ENCODE data around the gene CD79A. TPM values are rescaled to one million over a fixed set of nuclear protein-coding genes. Genes with fewer than 3 reads are reported as not detected.
A peak's percentile ranks its signal among the peaks of the same experiment; 100 is the strongest.

Gene CD79A
- total RNA-seq, 2 experiments from 2014 or later, result 2.5 to 2.7 TPM

DNA sequence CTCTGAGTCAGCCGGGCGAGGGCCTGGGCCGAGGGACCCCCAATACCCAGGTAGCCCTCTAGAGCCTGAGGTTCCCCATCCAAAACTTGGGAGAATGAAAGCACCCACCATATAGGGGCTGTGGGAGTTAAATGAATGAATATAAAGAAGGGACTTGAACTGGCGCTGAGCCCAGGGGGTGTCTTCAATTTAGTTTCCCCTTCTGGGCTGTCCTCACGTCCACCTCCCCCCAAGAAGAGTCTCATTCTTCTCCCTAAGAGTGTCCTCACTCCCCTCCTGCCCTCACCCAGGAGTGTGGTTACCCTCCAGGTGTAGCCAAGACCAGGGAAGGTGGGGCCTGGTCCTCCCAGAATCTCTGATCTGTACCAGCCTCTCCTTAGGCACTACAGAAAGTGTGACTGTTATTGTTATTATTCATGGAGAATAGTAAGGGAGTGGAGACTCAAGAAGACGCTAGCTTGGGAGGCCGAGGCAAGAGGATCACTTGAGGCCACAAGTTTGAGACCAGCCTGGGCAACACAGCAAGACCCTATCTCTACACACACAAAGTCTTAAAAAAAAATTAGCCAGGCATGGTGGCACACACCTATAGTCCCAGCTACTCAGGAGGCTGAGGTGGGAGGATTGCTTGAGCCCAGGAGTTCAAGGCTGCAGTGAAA lies 2.7 kb downstream of the CD79A start:
- H3K4me1 Mint-ChIP-seq (ENCODE audit: low read depth), result peaks cover 54% of the 10 kb centered on the region
- peak overlapping the region; percentile 48 for H3K27ac Mint-ChIP-seq
- peaks cover 4% of the 10 kb centered on the region for H3K36me3 Mint-ChIP-seq (ENCODE audit: low read depth)
- DNase-seq, result no peak
- H3K4me3 Mint-ChIP-seq, result no peak overlapping the region
- intact Hi-C loops (cut with micrococcal nuclease), result loop anchor here (10.0 kb wide), 4 partner anchors 325 to 525 kb away; partner anchors contain the start of genes DEDD2, GSK3A and TGFB1
- CTCF ChIA-PET, result no interaction called here
- H3K9me3 Mint-ChIP-seq, result no peaks in the 10 kb centered on the region
- no peaks in the 10 kb centered on the region for H3K27me3 Mint-ChIP-seq (ENCODE audit: low read depth)

DNA sequence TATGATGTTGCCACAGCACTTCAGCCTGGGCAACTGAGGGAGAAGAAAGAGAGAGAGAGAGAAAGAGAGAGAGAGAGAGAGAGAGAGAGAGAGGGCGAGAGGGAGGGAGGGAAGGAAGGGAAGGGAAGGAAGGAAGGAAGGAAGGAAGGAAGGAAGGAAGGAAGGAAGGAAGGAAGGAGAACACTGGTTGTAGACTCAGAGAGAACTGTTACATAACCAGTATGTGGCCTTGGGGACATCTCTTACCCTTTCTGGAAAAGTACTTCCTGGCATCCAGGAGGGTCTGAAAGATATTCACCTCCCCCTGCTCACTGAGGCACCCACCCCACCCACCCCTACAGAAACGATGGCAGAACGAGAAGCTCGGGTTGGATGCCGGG lies 3.2 kb downstream of the CD79A start:
- no peak for DNase-seq
- CTCF ChIA-PET, result interaction anchor here (0.5 kb wide), 1 partner anchor 21 kb away, joined by 4 read pairs; no protein-coding TSS in a partner anchor
- H3K4me1 Mint-ChIP-seq (ENCODE audit: low read depth), result peaks cover 56% of the 10 kb centered on the region
- peaks cover 6% of the 10 kb centered on the region for H3K36me3 Mint-ChIP-seq (ENCODE audit: low read depth)
- no peak overlapping the region for H3K4me3 Mint-ChIP-seq
- peak overlapping the region; percentile 48 for H3K27ac Mint-ChIP-seq
- intact Hi-C loops (cut with micrococcal nuclease), result loop anchor here (10.0 kb wide), 4 partner anchors 326 to 526 kb away; partner anchors contain the start of genes DEDD2, GSK3A and TGFB1
- H3K27me3 Mint-ChIP-seq (ENCODE audit: low read depth), result no peaks in the 10 kb centered on the region
- no peaks in the 10 kb centered on the region for H3K9me3 Mint-ChIP-seq

DNA sequence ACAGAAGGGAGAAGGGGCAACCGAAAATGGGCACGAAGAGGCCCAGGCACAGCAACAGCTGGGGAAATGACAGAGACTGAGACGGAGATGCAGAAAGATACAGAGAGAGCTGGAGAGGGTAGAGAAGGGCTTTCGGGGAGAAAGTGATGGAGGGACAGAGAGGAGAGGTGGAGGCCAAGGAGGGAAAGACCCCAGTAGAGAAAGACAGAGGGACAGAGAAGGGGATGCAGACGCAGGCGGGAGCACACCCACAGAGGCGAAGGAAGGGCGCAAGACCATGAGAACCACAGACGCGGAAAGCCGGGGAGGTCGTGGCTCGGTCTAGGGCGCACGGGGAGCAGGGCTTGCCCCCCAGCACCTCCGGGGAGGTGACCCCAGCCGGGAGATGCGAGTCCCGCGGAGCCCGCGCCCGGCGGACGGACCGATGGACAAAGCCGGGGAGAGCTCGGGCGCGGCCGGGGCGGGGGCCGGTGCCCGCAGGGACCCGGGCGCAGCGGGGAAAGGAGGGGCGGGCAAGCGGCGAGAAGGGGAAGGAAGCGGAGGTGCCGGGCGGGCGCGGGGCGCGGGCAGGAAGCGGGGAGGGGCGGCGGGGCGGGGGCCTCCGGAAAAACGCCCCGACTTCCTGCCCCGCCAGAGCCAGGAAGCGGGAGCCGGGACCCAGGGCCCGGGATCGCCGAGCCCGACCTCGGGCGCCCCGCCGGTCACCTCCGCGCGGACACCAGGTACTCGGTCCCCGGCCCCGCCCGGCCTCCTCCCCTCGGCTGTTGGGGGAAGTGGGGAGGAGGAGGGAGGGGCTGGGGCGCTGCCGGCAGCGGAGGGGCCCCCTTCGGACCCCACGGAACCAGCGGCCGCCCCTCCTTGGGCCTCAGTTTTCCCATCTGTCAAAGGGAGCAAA lies 5.7 kb downstream of the CD79A start, which contains the start of gene ARHGEF1:
Gene ARHGEF1 (plus strand): TSS at position 617 of the 895 bp plus-strand sequence. CDS start 4,899 bp downstream, outside the sequence.
- H3K27me3 Mint-ChIP-seq (ENCODE audit: low read depth), result no peaks in the 10 kb centered on the region
- H3K27ac Mint-ChIP-seq, result peak within 1 kb of the TSS; percentile 92
- peak within 1 kb of the TSS; percentile 93 for H3K4me3 Mint-ChIP-seq
- no peaks in the 10 kb centered on the region for H3K9me3 Mint-ChIP-seq
- H3K36me3 Mint-ChIP-seq (ENCODE audit: low read depth), result peaks cover 8% of the 10 kb centered on the region
- CTCF ChIA-PET, result interaction anchor here (0.6 to 6.0 kb wide), 3 partner anchors 9 to 550 kb away, joined by 4 to 68 read pairs (median 4); partner anchors contain the start of gene CD79A
- H3K4me1 Mint-ChIP-seq (ENCODE audit: low read depth), result peaks cover 56% of the 10 kb centered on the region
- DNase-seq, result peak; percentile 70
- intact Hi-C loops (cut with micrococcal nuclease), result loop anchor here (10.0 kb wide), 4 partner anchors 328 to 528 kb away; partner anchors contain the start of genes DEDD2, GSK3A and TGFB1

DNA sequence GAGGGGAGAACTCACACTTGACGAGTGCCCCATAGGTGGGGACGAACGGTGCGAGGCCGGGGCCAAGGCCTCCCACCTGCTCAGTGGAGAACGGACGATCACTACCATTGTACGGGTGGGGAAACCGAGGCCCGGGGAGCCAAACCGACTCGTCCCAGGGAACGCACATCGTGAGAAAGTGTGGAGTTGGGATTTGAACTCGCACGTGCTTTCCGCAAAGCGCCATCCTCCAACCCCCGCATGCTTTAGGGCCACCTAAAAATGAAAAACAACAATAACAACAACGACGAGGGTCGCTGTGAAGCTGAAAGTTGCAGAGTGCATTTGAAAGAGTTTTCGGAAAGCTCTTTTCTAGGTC lies 6.4 kb downstream of the CD79A start:
- peaks cover 56% of the 10 kb centered on the region for H3K4me1 Mint-ChIP-seq (ENCODE audit: low read depth)
- H3K4me3 Mint-ChIP-seq, result peak overlapping the region; percentile 90
- H3K27me3 Mint-ChIP-seq (ENCODE audit: low read depth), result no peaks in the 10 kb centered on the region
- no peak for DNase-seq
- H3K9me3 Mint-ChIP-seq, result no peaks in the 10 kb centered on the region
- CTCF ChIA-PET, result interaction anchor here (6.0 kb wide), 1 partner anchor 9 kb away, joined by 68 read pairs; the partner anchor contains the start of gene CD79A
- intact Hi-C loops (cut with micrococcal nuclease), result loop anchor here (10.0 kb wide), 4 partner anchors 329 to 529 kb away; partner anchors contain the start of genes DEDD2, GSK3A and TGFB1
- H3K27ac Mint-ChIP-seq, result peak overlapping the region; percentile 92
- peaks cover 14% of the 10 kb centered on the region for H3K36me3 Mint-ChIP-seq (ENCODE audit: low read depth)

DNA sequence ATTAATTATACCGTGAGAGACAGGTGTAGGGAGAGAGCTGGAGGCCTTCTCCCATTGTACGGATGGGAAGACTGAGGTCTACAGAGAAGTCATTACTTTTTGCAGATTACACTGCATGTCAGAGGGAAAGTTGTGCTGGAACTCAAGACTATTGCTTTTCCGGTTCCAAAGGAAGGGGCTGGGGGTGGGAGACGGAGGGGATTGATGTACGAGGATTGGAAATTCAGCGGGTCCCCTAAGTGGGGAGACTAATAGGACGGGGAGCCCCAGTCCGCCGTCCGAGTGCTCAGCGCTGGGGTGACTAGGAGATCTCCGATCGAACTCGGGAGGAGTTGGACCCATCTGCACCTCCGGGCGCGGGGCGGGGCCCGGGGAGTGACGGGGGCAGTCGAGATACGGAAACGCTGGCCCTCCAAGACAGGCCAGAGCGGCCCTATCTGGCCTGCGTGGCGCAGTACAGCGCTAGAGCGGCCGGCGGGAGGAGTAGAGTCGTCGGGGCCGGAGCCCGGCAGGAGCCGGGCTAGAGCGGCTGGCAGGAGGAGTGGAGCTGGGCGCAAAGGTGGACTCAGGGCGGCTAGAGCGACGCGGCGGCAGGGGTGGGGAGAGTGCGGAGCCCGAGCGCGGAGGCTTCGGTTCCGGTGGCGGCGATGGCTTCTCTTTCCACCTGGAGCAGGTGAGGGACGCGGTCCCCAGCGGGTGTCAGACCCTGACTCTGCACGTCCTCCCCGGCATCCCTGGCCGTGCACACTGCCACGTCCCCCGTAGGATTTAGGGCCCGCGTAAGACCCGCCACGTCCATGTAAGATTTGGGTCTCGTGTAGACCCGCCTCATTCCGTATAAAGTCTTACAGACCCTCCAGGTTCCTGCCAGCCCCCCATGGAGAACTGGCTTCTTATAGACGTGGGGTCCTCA lies 7.0 kb downstream of the CD79A start:
- Mint-ChIP-seq H3K27me3 (ENCODE audit: low read depth) (no peaks in the 10 kb centered on the region), H3K27ac (peak overlapping the region; percentile 92), H3K36me3 (ENCODE audit: low read depth) (peaks cover 19% of the 10 kb centered on the region), H3K9me3 (no peaks in the 10 kb centered on the region), H3K4me3 (peak overlapping the region; percentile 90), H3K4me1 (ENCODE audit: low read depth) (peaks cover 54% of the 10 kb centered on the region)
- CTCF ChIA-PET, result interaction anchor here (6.0 kb wide), 1 partner anchor 10 kb away, joined by 68 read pairs; the partner anchor contains the start of gene CD79A
- DNase-seq, result peak; percentile 91
- intact Hi-C loops (cut with micrococcal nuclease), result loop anchor here (10.0 kb wide), 4 partner anchors 329 to 529 kb away; partner anchors contain the start of genes DEDD2, GSK3A and TGFB1

DNA sequence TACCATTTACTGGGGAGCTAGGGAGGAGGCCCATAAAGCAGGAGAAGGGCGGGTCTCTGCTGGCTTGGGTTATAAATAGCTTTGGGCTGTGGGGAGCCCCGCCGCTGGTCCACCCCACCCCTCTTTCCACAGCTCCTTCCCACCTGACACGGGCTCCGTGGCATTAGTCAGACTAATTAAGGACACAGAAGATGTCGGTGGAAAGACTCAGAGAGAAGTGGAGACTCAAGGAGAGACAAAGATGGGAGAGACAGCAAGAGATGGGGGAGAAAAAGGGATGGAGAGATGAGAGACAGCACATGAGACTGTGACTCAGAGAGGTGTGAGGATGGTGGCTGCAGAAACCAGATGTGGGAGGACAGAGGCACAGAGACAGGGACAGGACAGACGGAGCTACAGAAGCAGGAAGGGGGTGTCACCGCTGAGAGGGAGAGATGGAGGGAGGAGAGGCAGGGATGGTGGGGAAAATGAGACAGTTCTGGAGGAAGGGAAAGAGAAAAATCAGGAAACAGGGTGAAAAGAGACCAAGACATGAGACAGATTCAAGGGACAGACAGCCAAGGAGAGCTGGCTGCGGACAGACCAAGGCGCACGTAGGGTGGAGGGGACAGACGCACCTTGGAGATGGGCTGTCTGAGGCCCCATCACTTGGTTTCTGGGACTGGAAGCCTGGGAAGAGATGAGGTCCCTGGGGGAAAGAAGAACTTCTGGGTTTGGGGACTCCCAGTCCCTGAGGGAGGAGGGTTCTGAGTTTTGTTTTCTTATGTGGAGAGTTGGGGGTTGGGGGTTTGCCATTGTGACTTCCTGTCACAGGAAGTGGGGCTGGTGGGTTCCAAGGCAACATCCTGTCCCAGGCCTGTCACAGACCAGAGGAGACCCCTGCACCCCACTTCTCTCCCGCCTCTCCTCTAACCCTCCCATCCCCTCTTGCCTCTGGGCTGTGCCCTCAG lies 10.0 kb downstream of the CD79A start:
- Mint-ChIP-seq H3K27me3 (ENCODE audit: low read depth) (no peaks in the 10 kb centered on the region), H3K4me1 (ENCODE audit: low read depth) (peaks cover 73% of the 10 kb centered on the region), H3K27ac (peak overlapping the region; percentile 91), H3K9me3 (no peaks in the 10 kb centered on the region), H3K4me3 (peak overlapping the region; percentile 90), H3K36me3 (ENCODE audit: low read depth) (peaks cover 29% of the 10 kb centered on the region)
- intact Hi-C loops (cut with micrococcal nuclease), result loop anchor here (1.0 to 10.0 kb wide), 10 partner anchors 12 to 532 kb away; partner anchors contain the start of genes DEDD2, GSK3A and TGFB1
- CTCF ChIA-PET, result interaction anchor here (0.5 to 6.0 kb wide), 14 partner anchors 12 to 96 kb away, joined by 3 to 68 read pairs (median 6); partner anchors contain the start of genes CD79A and ERFL
- peak; percentile 79 for DNase-seq

DNA sequence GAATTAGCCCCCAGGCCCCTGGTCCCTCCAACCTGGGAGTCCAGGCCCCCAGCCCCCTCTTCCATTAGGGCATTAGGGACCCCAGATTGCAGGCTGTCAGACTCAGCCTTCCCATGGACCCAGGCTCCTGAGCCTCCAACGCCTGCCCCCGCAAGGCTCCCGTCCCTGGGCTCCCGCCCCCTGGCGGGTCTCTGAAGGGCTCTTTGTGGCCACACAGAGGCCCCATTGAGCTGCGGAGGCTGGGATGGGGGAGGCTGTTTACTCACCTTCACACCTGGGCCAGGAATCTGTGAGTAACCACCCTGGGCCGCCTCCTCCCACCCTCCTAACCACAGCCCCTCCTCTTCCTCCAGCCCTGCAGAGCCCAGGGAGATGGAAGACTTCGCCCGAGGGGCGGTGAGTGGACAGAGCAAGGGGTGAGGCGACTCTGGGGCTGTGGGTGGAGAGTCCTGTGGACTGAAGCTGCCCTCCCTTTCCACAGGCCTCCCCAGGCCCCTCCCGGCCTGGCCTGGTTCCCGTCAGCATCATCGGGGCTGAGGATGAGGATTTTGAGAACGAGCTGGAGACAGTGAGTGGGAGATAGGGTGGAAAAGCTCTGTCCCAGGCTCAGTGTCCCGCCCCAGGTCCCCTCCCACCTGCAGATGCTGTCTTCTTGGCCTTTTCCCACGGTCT lies 10.8 kb downstream of the CD79A start:
- Mint-ChIP-seq H3K36me3 (ENCODE audit: low read depth) (peaks cover 30% of the 10 kb centered on the region), H3K27me3 (ENCODE audit: low read depth) (no peaks in the 10 kb centered on the region), H3K9me3 (no peaks in the 10 kb centered on the region), H3K27ac (peak overlapping the region; percentile 91), H3K4me3 (peak overlapping the region; percentile 90), H3K4me1 (ENCODE audit: low read depth) (peaks cover 70% of the 10 kb centered on the region)
- CTCF ChIA-PET, result interaction anchor here (1.0 to 4.0 kb wide), 8 partner anchors 12 to 69 kb away, joined by 3 to 19 read pairs (median 7); partner anchors contain the start of genes ERFL and RPS19
- DNase-seq, result peak; percentile 96
- intact Hi-C loops (cut with micrococcal nuclease), result loop anchor here (1.0 to 10.0 kb wide), 10 partner anchors 13 to 533 kb away; partner anchors contain the start of genes DEDD2, GSK3A and TGFB1

DNA sequence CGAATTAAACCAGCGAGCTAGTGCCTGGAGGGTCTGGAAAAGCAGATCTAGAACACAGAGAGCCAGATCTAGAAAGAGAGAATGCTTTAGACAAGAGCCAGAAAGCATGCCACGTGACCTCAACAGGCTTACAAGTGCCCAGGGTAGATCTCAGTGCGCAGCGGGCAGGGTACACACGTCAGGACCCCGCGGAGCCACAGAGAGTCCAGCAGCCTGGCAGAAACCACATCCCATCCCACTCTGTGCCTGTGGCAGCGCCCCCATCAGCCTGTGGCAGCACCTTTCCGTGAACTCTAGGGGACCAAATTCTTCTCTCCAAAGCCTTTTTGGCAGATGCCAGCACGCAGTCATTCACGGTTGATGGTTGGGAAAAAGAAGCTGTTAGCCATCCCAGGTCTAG lies 11.8 kb downstream of the CD79A start:
- Mint-ChIP-seq H3K4me1 (ENCODE audit: low read depth) (peaks cover 74% of the 10 kb centered on the region), H3K4me3 (peak overlapping the region; percentile 8), H3K9me3 (no peaks in the 10 kb centered on the region), H3K27ac (peak overlapping the region; percentile 91), H3K27me3 (ENCODE audit: low read depth) (no peaks in the 10 kb centered on the region), H3K36me3 (ENCODE audit: low read depth) (peaks cover 30% of the 10 kb centered on the region)
- CTCF ChIA-PET, result interaction anchor here (1.0 to 4.0 kb wide), 7 partner anchors 11 to 63 kb away, joined by 3 to 19 read pairs (median 6); partner anchors contain the start of gene RPS19
- intact Hi-C loops (cut with micrococcal nuclease), result loop anchor here (10.0 kb wide), 4 partner anchors 326 to 534 kb away; partner anchors contain the start of genes DEDD2, GSK3A and TGFB1
- no peak for DNase-seq

DNA sequence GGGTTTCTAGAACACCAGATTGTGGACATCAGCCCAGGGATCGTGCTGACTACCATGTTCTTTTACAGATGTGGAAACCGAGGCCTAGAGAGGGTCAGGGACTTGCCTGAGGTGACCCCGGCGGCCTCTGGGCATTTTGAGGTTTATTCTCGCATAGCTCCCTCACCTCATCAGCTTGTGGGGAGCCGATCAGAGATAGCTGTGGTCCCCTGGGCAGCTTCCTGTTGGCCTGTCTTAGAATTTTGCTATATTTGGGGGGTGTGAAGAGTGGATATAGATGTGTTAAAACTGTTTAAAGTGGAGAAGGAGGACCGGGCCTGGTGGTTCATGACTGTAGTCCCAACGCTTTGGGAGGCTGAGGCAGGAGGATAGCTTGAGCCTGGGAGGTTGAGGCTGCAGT lies 12.8 kb downstream of the CD79A start:
- no peaks in the 10 kb centered on the region for H3K9me3 Mint-ChIP-seq
- H3K27ac Mint-ChIP-seq, result peak overlapping the region; percentile 6
- peaks cover 33% of the 10 kb centered on the region for H3K36me3 Mint-ChIP-seq (ENCODE audit: low read depth)
- H3K4me1 Mint-ChIP-seq (ENCODE audit: low read depth), result peaks cover 80% of the 10 kb centered on the region
- H3K27me3 Mint-ChIP-seq (ENCODE audit: low read depth), result no peaks in the 10 kb centered on the region
- no peak overlapping the region for H3K4me3 Mint-ChIP-seq
- intact Hi-C loops (cut with micrococcal nuclease), result loop anchor here (10.0 kb wide), 4 partner anchors 325 to 535 kb away; partner anchors contain the start of genes DEDD2, GSK3A and TGFB1
- CTCF ChIA-PET, result interaction anchor here (0.6 to 4.0 kb wide), 7 partner anchors 12 to 69 kb away, joined by 3 to 19 read pairs (median 4); partner anchors contain the start of gene RPS19
- no peak for DNase-seq

Data from activated naive CD4-positive, alpha-beta T cell treated with anti-CD3 and anti-CD28 coated beads for 36 hours (primary cell).